Activated CD8-positive, alpha-beta T cell treated with anti-CD3 and anti-CD28 coated beads, Interleukin-2, amount 10 ng/mL, durations not matched to agents 7 days and 5 days (primary cell): ENCODE results near the gene DHH. TPM values are rescaled to one million over a fixed set of nuclear protein-coding genes. Genes with fewer than 3 reads are reported as not detected.
"Not testable (repeated sequence)": the region's sequence is repeated elsewhere in the genome, so short reads cannot be mapped to it uniquely, and the experiment has no call there.

Experiments used
- ATAC-seq: fragments of 150-1000 bp; cut with Tn5 transposase; one replicate; pipeline ENCODE4 v1.10.0; 2021; ENCODE audit warnings: moderate library complexity
- CTCF ChIA-PET: fragments of 350-600 bp; sonication (Branson Sonifier 250); formaldehyde crosslinking; loops from one replicate; lab custom pipeline; 2021; ENCODE audit warnings: antibody characterized with exemption; lab: Charles Lee
- POLR2A ChIA-PET: fragments of 350-600 bp; sonication (Branson Sonifier 250); formaldehyde crosslinking; loops from one replicate; lab custom pipeline; 2021; ENCODE audit warnings: antibody characterized with exemption; lab: Charles Lee
- DNase-seq: peaks from one replicate; pipeline ENCODE4 v3.0.0-alpha.2; 2020
- H3K27ac Mint-ChIP-seq: one replicate; pipeline ENCODE4 v1.8.0; 2021; ENCODE audit warnings: mild to moderate bottlenecking, mixed read lengths
- H3K27me3 Mint-ChIP-seq: one replicate; pipeline ENCODE4 v1.8.0; 2021; ENCODE audit warnings: low read depth, mixed read lengths
- H3K36me3 Mint-ChIP-seq: one replicate; pipeline ENCODE4 v1.8.0; 2021; ENCODE audit warnings: low read depth, mixed read lengths
- H3K4me1 Mint-ChIP-seq: one replicate; pipeline ENCODE4 v1.8.0; 2021; ENCODE audit warnings: low read depth, mixed read lengths
- H3K4me3 Mint-ChIP-seq: one replicate; pipeline ENCODE4 v1.8.0; 2021; ENCODE audit warnings: mild to moderate bottlenecking, mixed read lengths
- H3K9me3 Mint-ChIP-seq: one replicate; pipeline ENCODE4 v1.8.0; 2022; ENCODE audit warnings: mixed read lengths; ENCODE audit not compliant: insufficient read depth
- total RNA-seq, 2 experiments: library from RNA; stranded (reverse); gene quantifications; one replicate each; pipeline ENCODE4 v1.2.3, GENCODE V29; 2021

Gene DHH
- total RNA-seq, 2 experiments from 2014 or later = 0.16 TPM; not detected in 1

GRCh38 chr12:49070971-49071370 lies 23.6 kb downstream of the DHH start:
- no peak for ATAC-seq
- Mint-ChIP-seq H3K4me3 (no peak overlapping the region), H3K27me3 (no peaks in the 10 kb centered on the region), H3K27ac (no peak overlapping the region), H3K4me1 (peaks cover 31% of the 10 kb centered on the region), H3K9me3 (no peaks in the 10 kb centered on the region), H3K36me3 (peaks cover 8% of the 10 kb centered on the region)
- no peak for DNase-seq
- ChIA-PET CTCF (interaction anchor here (1.0 to 5.2 kb wide), 6 partner anchors 10 to 163 kb away, joined by 3 to 72 read pairs (median 8); partner anchors contain the start of gene TUBA1B), POLR2A (interaction anchor here (0.6 to 5.3 kb wide), 3 partner anchors 40 to 60 kb away, joined by 3 to 39 read pairs (median 3); partner anchors contain the start of gene TUBA1B)

GRCh38 chr12:49069507-49070346 lies 24.9 kb downstream of the DHH start, which contains the start of gene RHEBL1:
Gene RHEBL1, minus strand, starts transcription at chr12:49069979. Its CDS starts 194 bp downstream, at chr12:49069785.
- ATAC-seq = peak; percentile 100
- CTCF ChIA-PET = interaction anchor here (0.6 to 1.9 kb wide), 23 partner anchors 9 to 219 kb away, joined by 3 to 46 read pairs (median 4); partner anchors contain the start of genes LMBR1L, TUBA1A and TUBA1B
- H3K36me3 Mint-ChIP-seq = peaks cover 14% of the 10 kb centered on the region

DNA sequence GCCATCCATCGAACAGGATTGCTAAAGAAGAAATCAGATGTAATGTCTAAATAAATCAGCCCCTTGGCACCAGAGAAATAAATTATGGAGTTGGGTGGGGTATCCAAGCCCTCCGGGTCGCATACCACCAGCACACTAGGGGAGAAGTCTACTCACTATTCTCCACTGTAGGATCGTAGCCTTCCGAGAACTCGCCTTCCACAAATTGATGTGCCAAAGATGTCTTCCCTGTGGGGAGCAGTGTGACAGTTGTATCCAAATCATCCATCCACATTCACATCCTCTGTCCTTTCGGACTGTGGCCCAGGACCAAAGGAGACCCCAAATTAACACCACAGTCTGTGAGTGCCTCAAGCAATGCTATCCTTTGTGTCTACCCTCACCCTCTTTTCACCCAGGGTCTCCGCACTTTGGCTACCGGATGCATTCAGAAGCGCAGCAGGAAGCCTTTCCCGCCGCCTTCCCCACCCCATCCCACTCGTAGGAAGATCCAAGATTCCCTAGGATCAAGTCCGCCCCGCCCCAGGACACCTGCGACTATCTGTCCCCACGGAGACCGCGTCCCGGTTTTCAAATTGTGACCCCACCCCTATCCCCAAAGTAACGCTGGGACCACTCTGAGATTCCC lies 25.6 kb downstream of the DHH start:
- Mint-ChIP-seq H3K27ac (peak overlapping the region; percentile 97), H3K4me3 (peak overlapping the region; percentile 100), H3K4me1 (peaks cover 32% of the 10 kb centered on the region), H3K9me3 (no peaks in the 10 kb centered on the region), H3K36me3 (peaks cover 17% of the 10 kb centered on the region), H3K27me3 (no peaks in the 10 kb centered on the region)
- POLR2A ChIA-PET = interaction anchor here (1.0 to 5.3 kb wide), 8 partner anchors 9 to 217 kb away, joined by 4 to 39 read pairs (median 6); partner anchors contain the start of genes DDX23, KMT2D, TUBA1A and TUBA1B
- no peak for ATAC-seq
- DNase-seq = no peak
- CTCF ChIA-PET = interaction anchor here (0.8 to 7.9 kb wide), 20 partner anchors 10 to 220 kb away, joined by 3 to 242 read pairs (median 6); partner anchors contain the start of genes DHH, LMBR1L and TUBA1B

More at GRCh38 chr12:49069507-49070346, 24.9 kb downstream of the DHH start, which contains the start of gene RHEBL1:
- Mint-ChIP-seq H3K27ac (peak within 1 kb of the TSS; percentile 97), H3K4me3 (peak within 1 kb of the TSS; percentile 100), H3K27me3 (no peaks in the 10 kb centered on the region), H3K9me3 (no peaks in the 10 kb centered on the region), H3K4me1 (peaks cover 31% of the 10 kb centered on the region)
- peak; percentile 100 for DNase-seq
- POLR2A ChIA-PET = interaction anchor here (0.7 to 5.3 kb wide), 16 partner anchors 9 to 388 kb away, joined by 3 to 39 read pairs (median 4); partner anchors contain the start of genes DDX23, KANSL2, KMT2D and TUBA1A

GRCh38 chr12:49066120-49066519 lies 28.5 kb downstream of the DHH start:
- no peak for DNase-seq
- ChIA-PET POLR2A (no interaction called here), CTCF (interaction anchor here (1.6 to 7.9 kb wide), 6 partner anchors 14 to 170 kb away, joined by 3 to 242 read pairs (median 42); partner anchors contain the start of genes DHH and TUBA1B)
- H3K36me3 Mint-ChIP-seq = peaks cover 20% of the 10 kb centered on the region
- no peak overlapping the region for H3K4me3 Mint-ChIP-seq
- no peaks in the 10 kb centered on the region for H3K9me3 Mint-ChIP-seq
- no peak for ATAC-seq
- H3K27ac Mint-ChIP-seq = peak overlapping the region; percentile 9
- no peaks in the 10 kb centered on the region for H3K27me3 Mint-ChIP-seq
- peaks cover 35% of the 10 kb centered on the region for H3K4me1 Mint-ChIP-seq

DNA sequence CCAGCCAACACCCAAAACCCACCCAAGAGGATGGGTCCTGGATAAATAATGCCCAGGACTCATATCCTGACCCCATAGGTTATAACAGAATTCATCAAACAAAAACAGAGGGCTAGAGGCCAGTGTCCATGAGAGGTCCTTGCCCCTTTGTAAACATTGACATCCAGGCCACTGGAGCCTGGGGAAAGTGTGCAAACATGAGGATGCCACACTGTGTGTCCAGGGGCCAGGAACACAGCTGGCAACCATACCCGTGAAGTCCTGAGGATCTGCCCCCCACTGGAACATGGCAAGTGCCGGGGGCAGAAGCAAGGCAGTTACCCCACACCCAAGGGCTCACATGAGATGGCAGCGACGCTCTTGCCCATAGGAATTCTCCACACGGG lies 29.8 kb downstream of the DHH start:
- Mint-ChIP-seq H3K27me3 (no peaks in the 10 kb centered on the region), H3K36me3 (peaks cover 20% of the 10 kb centered on the region), H3K4me1 (peaks cover 30% of the 10 kb centered on the region), H3K27ac (no peak overlapping the region), H3K9me3 (no peaks in the 10 kb centered on the region), H3K4me3 (no peak overlapping the region)
- no peak for ATAC-seq
- CTCF ChIA-PET = interaction anchor here (0.7 to 7.9 kb wide), 31 partner anchors 8 to 258 kb away, joined by 3 to 242 read pairs (median 7); partner anchors contain the start of genes DDN, DHH, LMBR1L and PRKAG1
- no peak for DNase-seq
- POLR2A ChIA-PET = interaction anchor here (1.2 to 3.1 kb wide), 4 partner anchors 20 to 66 kb away, joined by 3 to 21 read pairs (median 5); partner anchors contain the start of gene TUBA1B

- H3K27ac Mint-ChIP-seq, H3K9me3 Mint-ChIP-seq, H3K27me3 Mint-ChIP-seq, POLR2A ChIA-PET, ATAC-seq, DNase-seq: not testable (repeated sequence)
- Mint-ChIP-seq H3K4me1 (peaks cover 35% of the 10 kb centered on the region), H3K36me3 (peaks cover 34% of the 10 kb centered on the region), H3K4me3 (peak overlapping the region; percentile 92)
- CTCF ChIA-PET = interaction anchor here (1.3 to 7.9 kb wide), 6 partner anchors 12 to 174 kb away, joined by 3 to 242 read pairs (median 41); partner anchors contain the start of genes DHH, LMBR1L and TUBA1B
Observed at GRCh38 chr12:49061916-49062315, 32.7 kb downstream of the DHH start.

GRCh38 chr12:49061157-49061650 lies 33.4 kb downstream of the DHH start:
- ChIA-PET CTCF (interaction anchor here (1.3 to 7.9 kb wide), 2 partner anchors 27 to 36 kb away, joined by 5 to 242 read pairs; partner anchors contain the start of gene DHH), POLR2A (interaction anchor here (0.5 to 3.6 kb wide), 5 partner anchors 33 to 883 kb away, joined by 3 to 28 read pairs (median 5); partner anchors contain the start of genes DHH, TUBA1A and TUBA1B)
- peaks cover 31% of the 10 kb centered on the region for H3K36me3 Mint-ChIP-seq
- H3K9me3 Mint-ChIP-seq = no peaks in the 10 kb centered on the region
- DNase-seq = no peak
- H3K27ac Mint-ChIP-seq = peak overlapping the region; percentile 96
- peak overlapping the region; percentile 92 for H3K4me3 Mint-ChIP-seq
- H3K27me3 Mint-ChIP-seq = no peaks in the 10 kb centered on the region
- peak; percentile 8 for ATAC-seq
- H3K4me1 Mint-ChIP-seq = peaks cover 42% of the 10 kb centered on the region

- Mint-ChIP-seq H3K27me3 (no peaks in the 10 kb centered on the region), H3K9me3 (no peaks in the 10 kb centered on the region), H3K4me1 (peaks cover 49% of the 10 kb centered on the region), H3K4me3 (peak within 1 kb of the TSS; percentile 95), H3K36me3 (peaks cover 34% of the 10 kb centered on the region), H3K27ac (peak within 1 kb of the TSS; percentile 96)
- peak; percentile 92 for DNase-seq
- POLR2A ChIA-PET = interaction anchor here (0.5 to 3.6 kb wide), 6 partner anchors 9 to 884 kb away, joined by 3 to 28 read pairs (median 6); partner anchors contain the start of genes DHH, RHEBL1, TUBA1A and TUBA1B
- CTCF ChIA-PET = interaction anchor here (0.7 to 6.3 kb wide), 4 partner anchors 9 to 33 kb away, joined by 3 to 35 read pairs (median 5); partner anchors contain the start of gene RHEBL1
- ATAC-seq = peak; percentile 78
Observed at GRCh38 chr12:49060237-49061156, 34.1 kb downstream of the DHH start, which contains the start of gene KMT2D. Gene KMT2D, minus strand, starts transcription at chr12:49060794. Its CDS starts 5,470 bp downstream, at chr12:49055324.

DNA sequence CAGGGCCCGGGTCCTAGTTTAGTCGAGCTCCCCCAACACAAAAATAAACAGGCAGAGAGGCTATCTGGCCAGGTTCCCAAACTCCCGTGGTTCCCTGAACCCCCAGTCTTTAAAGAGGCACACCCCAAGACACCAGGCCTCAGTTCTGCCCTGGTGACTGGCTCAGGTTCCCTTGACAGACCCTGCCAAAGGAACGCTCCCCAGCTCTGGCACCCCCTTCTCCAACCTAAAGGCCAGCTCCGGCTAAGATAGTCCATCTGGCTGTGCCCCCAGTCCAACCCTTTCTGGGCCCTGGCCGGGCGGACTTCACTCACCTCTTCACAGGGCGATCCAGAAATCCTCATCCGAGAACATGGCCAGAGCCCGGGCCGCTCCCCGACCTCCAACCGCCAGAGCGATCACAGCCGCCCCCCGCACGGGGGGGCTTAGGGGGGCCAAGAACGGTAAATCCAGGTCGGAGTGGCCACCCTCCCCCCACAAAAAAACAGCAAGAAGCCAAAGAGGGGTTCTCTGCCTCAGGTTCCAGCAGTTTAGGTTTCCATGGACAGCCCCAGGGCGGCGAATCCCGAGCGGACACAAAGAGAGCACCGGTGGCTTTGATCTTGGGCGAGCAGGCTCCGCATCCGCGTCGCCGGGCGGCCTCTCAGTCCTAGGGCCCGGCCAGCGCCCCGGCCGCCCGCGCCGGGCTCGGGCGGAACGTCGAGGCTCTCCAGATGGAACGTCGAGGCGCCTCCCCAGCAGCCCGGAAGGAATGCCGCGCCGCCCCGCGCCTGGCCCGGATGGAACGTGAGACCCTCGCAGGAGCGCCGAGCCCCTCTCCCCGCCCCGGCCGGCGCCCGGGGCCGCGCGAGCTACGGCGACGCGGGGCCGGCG lies 35.1 kb downstream of the DHH start:
- H3K9me3 Mint-ChIP-seq = no peaks in the 10 kb centered on the region
- H3K36me3 Mint-ChIP-seq = peaks cover 34% of the 10 kb centered on the region
- POLR2A ChIA-PET = interaction anchor here (1.0 to 3.6 kb wide), 6 partner anchors 10 to 129 kb away, joined by 3 to 28 read pairs (median 6); partner anchors contain the start of genes DHH, RHEBL1, TUBA1A and TUBA1B
- no peaks in the 10 kb centered on the region for H3K27me3 Mint-ChIP-seq
- CTCF ChIA-PET = interaction anchor here (0.7 to 6.3 kb wide), 9 partner anchors 10 to 80 kb away, joined by 3 to 35 read pairs (median 5); partner anchors contain the start of gene RHEBL1
- H3K4me1 Mint-ChIP-seq = peaks cover 58% of the 10 kb centered on the region
- DNase-seq (peak; percentile 37), ATAC-seq (peak; percentile 16)
- H3K27ac Mint-ChIP-seq = peak overlapping the region; percentile 89
- peak overlapping the region; percentile 95 for H3K4me3 Mint-ChIP-seq
